Spleen (tissue), 11 donors: Measurements from ENCODE around the gene HCAR2. TPM values are rescaled to one million over a fixed set of nuclear protein-coding genes. Genes with fewer than 3 reads are reported as not detected.

Experiments
- DNase-seq: peaks from one replicate; pipeline ENCODE4 v3.0.0-alpha.2; 2020
- H3K27ac ChIP-seq, 8 donors: fragments of 200-600 bp; sonication (generic) in 7 of 8; 1 replicate in 4 of 8; 2 replicates in 4 of 8; pipeline versions ENCODE4 v1.5.0 to v1.8.0; 2016 to 2021; ENCODE audit warnings: inconsistent platforms in 4 of 8, mild to moderate bottlenecking in 4 of 8, moderate library complexity in 1 of 8
- H3K27me3 ChIP-seq, 7 donors: fragments of 200-600 bp; sonication (generic) in 6 of 7; replicated peaks in 1 of 7; 1 replicate in 4 of 7; 2 replicates in 3 of 7; pipeline versions ENCODE4 v1.5.0 to v1.8.0; 2016 to 2021; ENCODE audit warnings: inconsistent platforms in 3 of 7, mild to moderate bottlenecking in 1 of 7
- H3K36me3 ChIP-seq, 6 donors: fragments of 200-600 bp; sonication (generic) in 5 of 6; 1 replicate in 4 of 6; 2 replicates in 2 of 6; pipeline versions ENCODE4 v1.5.0 to v1.8.0; 2016 to 2021; ENCODE audit warnings: inconsistent platforms in 2 of 6
- H3K4me1 ChIP-seq, 6 donors: fragments of 200-600 bp; sonication (generic) in 5 of 6; 1 replicate in 3 of 6; 2 replicates in 3 of 6; pipeline versions ENCODE4 v1.5.0 to v1.8.0; 2016 to 2021; ENCODE audit warnings: inconsistent platforms in 3 of 6
- H3K4me3 ChIP-seq, 8 donors: fragments of 200-600 bp; sonication (generic) in 7 of 8; 1 replicate in 4 of 8; 2 replicates in 4 of 8; pipeline versions ENCODE4 v1.5.0 to v1.8.0; 2016 to 2021; ENCODE audit warnings: inconsistent platforms in 4 of 8, mild to moderate bottlenecking in 4 of 8, moderate library complexity in 2 of 8
- H3K9me3 ChIP-seq, 8 donors: fragments of 200-600 bp; sonication (generic) in 7 of 8; 1 replicate in 4 of 8; 2 replicates in 4 of 8; pipeline versions ENCODE4 v1.5.0 to v1.8.0; 2016 to 2021; ENCODE audit warnings: inconsistent platforms in 4 of 8
- POLR2A ChIP-seq, 3 donors: fragments of 450-650 bp; IDR thresholded peaks; one replicate each; pipeline ENCODE4 v1.5.1; 2017; ENCODE audit warnings: antibody characterized with exemption in 3 of 3, mild to moderate bottlenecking in 1 of 3
- POLR2AphosphoS5 ChIP-seq, 3 donors: sonication (generic); formaldehyde crosslinking; IDR thresholded peaks; one replicate each; pipeline ENCODE4 v1.5.1; 2017; ENCODE audit warnings: antibody characterized with exemption in 3 of 3
- WGBS, 5 donors: extraction: QIAGEN DNeasy Blood & Tissue Kit in 3 of 5; methylation state at CpG; one replicate each; pipeline versions ENCODE4 v1.1.5 to v1.1.7; 2013 to 2018; 5-methylcytosine and 5-hydroxymethylcytosine counted together
- intact Hi-C: fragments of 100-400 bp; cut with DNase I; formaldehyde crosslinking; loops from one replicate; pipeline ENCODE4 v1.15.0; 2023; ENCODE audit warnings: low total_unique reads
- polyA plus RNA-seq, 3 donors: library from polyadenylated mRNA; stranded (reverse); fragments of 200-250 nt; gene quantifications; one replicate each; pipeline ENCODE4 v1.2.1, GENCODE V29; 2013
- total RNA-seq, 7 donors: library from RNA; depleted of rRNA in 3 of 7; stranded (reverse); fragments of >200 nt in 3 of 7; fragmentation: NEBNext Ultra II Directional in 4 of 7; extraction: Animal tissue kit (Norgen Biotek cat#: 25700) in 4 of 7; gene quantifications; one replicate each; pipeline versions ENCODE4 v1.1.0 to v1.2.1, GENCODE V29; 2016 to 2021
- TF ChIP-seq, protein P1 (sequence below), 11 experiments: fragments of 200-600 bp in 7 of 11; fragments of 450-650 bp in 4 of 11; sonication (generic) in 4 of 11; IDR thresholded peaks in 8 of 11; conservative IDR thresholded peaks in 3 of 11; 1 replicate in 7 of 11; 2 replicates in 4 of 11; pipeline versions ENCODE4 v1.4.0 to v1.8.0; 2016 to 2021; ENCODE audit warnings: antibody characterized with exemption in 11 of 11, inconsistent platforms in 4 of 11, mild to moderate bottlenecking in 1 of 11
- donor health status: healthy with polysubstance abuse.
- donor health status: DM: no; HTN: no; CAD: no; lungs with moderate emphysema.
- donor health status: DM: no; HTN: no; CAD: no.
- donor health status: Bipolar disorder and iron deficiency.
- donor health status: healthy.
- donor health status: DM: no; HTN: no; CAD: no.
- donor health status: DM: yes; HTN: yes; CAD: no.

Gene HCAR2
- total and polyA plus RNA-seq, 10 donors = 0.53 to 43.0 (median 16.5) TPM

DNA sequence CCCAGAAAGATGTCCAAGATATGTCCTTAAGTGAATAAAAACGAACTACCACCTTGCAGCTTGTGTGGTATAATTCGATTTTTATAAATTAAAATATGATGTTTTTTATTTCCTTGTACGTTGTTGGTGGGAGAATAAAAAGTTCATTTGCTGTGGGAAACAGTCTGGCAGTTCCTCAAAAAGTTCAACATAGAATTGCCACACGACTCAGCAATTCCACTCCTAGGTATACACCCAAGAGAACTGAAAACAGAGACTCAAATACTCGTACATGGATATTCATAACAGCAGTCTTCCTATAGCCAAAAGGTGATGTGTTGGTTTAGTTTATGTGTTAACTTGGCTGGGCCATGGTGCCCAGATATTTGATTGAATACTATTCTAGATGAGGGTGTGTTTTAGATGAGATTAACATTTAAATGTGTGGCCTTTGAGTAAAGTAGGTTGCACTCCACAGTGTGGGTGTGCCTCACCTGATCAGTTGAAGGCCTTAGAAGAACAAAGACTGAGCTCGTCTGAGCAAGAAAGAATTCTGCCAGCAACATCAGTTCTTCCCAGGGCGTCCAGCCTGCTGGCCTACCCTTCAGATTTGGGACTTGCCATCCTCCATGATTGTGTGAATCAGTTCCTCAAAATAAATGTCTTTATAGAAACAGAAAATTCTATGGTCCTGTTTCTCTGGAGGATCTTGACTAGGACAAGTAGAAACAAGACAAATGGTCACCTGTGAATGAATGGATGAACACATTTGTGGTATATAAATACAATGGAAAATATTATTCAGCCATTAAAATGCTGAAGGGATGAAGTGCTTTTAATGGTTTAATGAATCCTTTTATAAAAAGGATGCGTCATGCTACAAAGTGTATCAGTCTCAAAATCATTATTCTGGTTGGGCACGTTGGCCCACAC, 44.3 kb upstream of the HCAR2 start:
- DNase-seq = no peak
- no peak overlapping the region for H3K4me3 ChIP-seq
- H3K27me3 ChIP-seq = peaks cover 0 to under 1% (median 0%) of the 10 kb centered on the region in 7 donors
- TF ChIP-seq POLR2A (IDR thresholded peaks at IDR 0.05) (no peak), POLR2AphosphoS5 (IDR thresholded peaks at IDR 0.05) (no peak)
- TF ChIP-seq, protein P1, sequence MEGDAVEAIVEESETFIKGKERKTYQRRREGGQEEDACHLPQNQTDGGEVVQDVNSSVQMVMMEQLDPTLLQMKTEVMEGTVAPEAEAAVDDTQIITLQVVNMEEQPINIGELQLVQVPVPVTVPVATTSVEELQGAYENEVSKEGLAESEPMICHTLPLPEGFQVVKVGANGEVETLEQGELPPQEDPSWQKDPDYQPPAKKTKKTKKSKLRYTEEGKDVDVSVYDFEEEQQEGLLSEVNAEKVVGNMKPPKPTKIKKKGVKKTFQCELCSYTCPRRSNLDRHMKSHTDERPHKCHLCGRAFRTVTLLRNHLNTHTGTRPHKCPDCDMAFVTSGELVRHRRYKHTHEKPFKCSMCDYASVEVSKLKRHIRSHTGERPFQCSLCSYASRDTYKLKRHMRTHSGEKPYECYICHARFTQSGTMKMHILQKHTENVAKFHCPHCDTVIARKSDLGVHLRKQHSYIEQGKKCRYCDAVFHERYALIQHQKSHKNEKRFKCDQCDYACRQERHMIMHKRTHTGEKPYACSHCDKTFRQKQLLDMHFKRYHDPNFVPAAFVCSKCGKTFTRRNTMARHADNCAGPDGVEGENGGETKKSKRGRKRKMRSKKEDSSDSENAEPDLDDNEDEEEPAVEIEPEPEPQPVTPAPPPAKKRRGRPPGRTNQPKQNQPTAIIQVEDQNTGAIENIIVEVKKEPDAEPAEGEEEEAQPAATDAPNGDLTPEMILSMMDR (IDR thresholded peaks at IDR 0.05 in 8 of 11, conservative IDR thresholded peaks at IDR 0.05 in 3 of 11) = no peak
- peaks cover 0 to 52% (median 9%) of the 10 kb centered on the region in 6 donors for H3K4me1 ChIP-seq
- H3K9me3 ChIP-seq = no peaks in the 10 kb centered on the region
- intact Hi-C loops = no loop called here
- peak overlapping the region in 5 of 8 donors; percentile 21 to 69 (median 53) for H3K27ac ChIP-seq
- 67 to 78% (median 71%) methylated on average over 9 of the region's 9 CpGs for WGBS, 5 donors
- H3K36me3 ChIP-seq = no peaks in the 10 kb centered on the region

DNA sequence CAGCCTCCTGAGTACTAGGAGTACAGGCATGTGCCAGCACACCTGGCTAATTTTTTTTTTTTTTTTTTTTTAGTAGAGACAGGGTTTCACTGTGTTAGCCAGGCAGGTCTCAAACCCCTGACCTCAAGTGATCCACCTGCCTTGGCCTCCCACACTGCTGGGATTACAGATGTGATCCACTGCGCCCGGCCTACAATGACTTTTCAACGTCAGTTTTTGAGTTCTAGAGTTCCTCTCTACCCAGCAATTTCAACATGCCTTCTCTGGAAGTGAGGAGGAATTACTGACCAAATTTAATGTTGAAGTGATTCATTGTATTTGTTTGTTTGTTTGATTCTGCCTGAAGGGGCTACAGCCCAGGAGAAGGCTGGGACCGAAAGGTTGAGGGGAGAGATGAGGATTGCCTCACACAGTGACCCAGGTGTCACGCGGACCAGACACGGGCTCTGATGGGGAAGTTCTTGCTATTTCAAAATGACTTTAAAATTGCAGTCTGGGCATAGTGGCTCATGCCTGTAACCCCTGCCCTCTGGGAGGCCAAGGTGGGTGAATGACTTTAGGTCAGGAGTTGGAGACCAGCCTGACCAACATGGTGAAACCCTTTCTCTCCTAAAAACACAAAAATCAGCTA, 40.9 kb upstream of the HCAR2 start:
- H3K9me3 ChIP-seq = no peaks in the 10 kb centered on the region
- peak overlapping the region in 1 of 8 donors; percentile 47 for H3K4me3 ChIP-seq
- whole genome bisulfite sequencing, 5 donors = 55 to 88% (median 76%) methylated on average over 7 of the region's 7 CpGs
- no peaks in the 10 kb centered on the region for H3K27me3 ChIP-seq
- H3K27ac ChIP-seq = peak overlapping the region in 7 of 8 donors; percentile 15 to 81 (median 66)
- peaks cover 0 to 30% (median 0%) of the 10 kb centered on the region in 6 donors for H3K4me1 ChIP-seq
- TF ChIP-seq, protein P1 (IDR thresholded peaks at IDR 0.05 in 8 of 11, conservative IDR thresholded peaks at IDR 0.05 in 3 of 11) = no peak
- TF ChIP-seq POLR2AphosphoS5 (IDR thresholded peaks at IDR 0.05) = peak in 1 of 3 donors; percentile 48
- DNase-seq = peak; percentile 87
- H3K36me3 ChIP-seq = no peaks in the 10 kb centered on the region
- intact Hi-C loops = no loop called here

GRCh38 chr12:122740351-122740750, 37.2 kb upstream of the HCAR2 start:
- intact Hi-C loops = no loop called here
- no peaks in the 10 kb centered on the region for H3K9me3 ChIP-seq
- TF ChIP-seq POLR2AphosphoS5 (IDR thresholded peaks at IDR 0.05) (no peak), POLR2A (IDR thresholded peaks at IDR 0.05) (no peak)
- TF ChIP-seq, protein P1 (IDR thresholded peaks at IDR 0.05 in 8 of 11, conservative IDR thresholded peaks at IDR 0.05 in 3 of 11) = no peak
- H3K27me3 ChIP-seq = no peaks in the 10 kb centered on the region
- H3K27ac ChIP-seq = no peak overlapping the region
- 91 to 94% (median 92%) methylated on average over 7 of the region's 7 CpGs for WGBS, 5 donors
- H3K4me3 ChIP-seq = no peak overlapping the region
- no peak for DNase-seq
- no peaks in the 10 kb centered on the region for H3K36me3 ChIP-seq
- peaks cover 0 to 18% (median 0%) of the 10 kb centered on the region in 6 donors for H3K4me1 ChIP-seq

- 72 to 81% (median 76%) methylated on average over 7 of the region's 7 CpGs for WGBS, 5 donors
- intact Hi-C loops = no loop called here
- DNase-seq = no peak
- H3K9me3 ChIP-seq = no peaks in the 10 kb centered on the region
- TF ChIP-seq, protein P1 (IDR thresholded peaks at IDR 0.05 in 8 of 11, conservative IDR thresholded peaks at IDR 0.05 in 3 of 11) = no peak
- TF ChIP-seq POLR2AphosphoS5 (IDR thresholded peaks at IDR 0.05) (no peak), POLR2A (IDR thresholded peaks at IDR 0.05) (no peak)
- H3K4me3 ChIP-seq = no peak overlapping the region
- H3K4me1 ChIP-seq = peaks cover 0 to 18% (median 4%) of the 10 kb centered on the region in 6 donors
- no peaks in the 10 kb centered on the region for H3K27me3 ChIP-seq
- no peaks in the 10 kb centered on the region for H3K36me3 ChIP-seq
- no peak overlapping the region for H3K27ac ChIP-seq
Observed at GRCh38 chr12:122738571-122738970, 35.4 kb upstream of the HCAR2 start.
